KOPT-K1 (cell line): ENCODE data around the gene SIL1.
"Not testable (repeated sequence)": the region's sequence is repeated elsewhere in the genome, so short reads cannot be mapped to it uniquely, and the experiment has no call there.

Experiments used
- H3K27ac ChIP-seq: fragments of 200-600 bp; sonication (generic); 2 replicates; pipeline ENCODE4 v1.5.1; 2016; ENCODE audit warnings: antibody characterized with exemption, mild to moderate bottlenecking, low read depth, low read length; ENCODE audit not compliant: poor library complexity, severe bottlenecking
- H3K36me3 ChIP-seq: fragments of 200-600 bp; sonication (generic); 2 replicates; pipeline ENCODE4 v1.5.1; 2017; ENCODE audit warnings: antibody characterized with exemption, mild to moderate bottlenecking, low read length, moderate library complexity; ENCODE audit not compliant: insufficient read depth
- H3K9me3 ChIP-seq: fragments of 200-600 bp; sonication (generic); 2 replicates; pipeline ENCODE4 v1.5.1; 2017; ENCODE audit warnings: antibody characterized with exemption, low read length, mild to moderate bottlenecking; ENCODE audit not compliant: insufficient read depth, poor library complexity, severe bottlenecking

Gene SIL1

GRCh38 chr5:139016186-139016585 lies 182.0 kb downstream of the SIL1 start:
- no peaks in the 10 kb centered on the region for H3K9me3 ChIP-seq
- no peaks in the 10 kb centered on the region for H3K36me3 ChIP-seq
- H3K27ac ChIP-seq = no peak overlapping the region

GRCh38 chr5:139014726-139015125 lies 183.4 kb downstream of the SIL1 start:
- no peaks in the 10 kb centered on the region for H3K36me3 ChIP-seq
- no peak overlapping the region for H3K27ac ChIP-seq
- H3K9me3 ChIP-seq = no peaks in the 10 kb centered on the region

GRCh38 chr5:139012176-139012575 lies 186.0 kb downstream of the SIL1 start:
- Histone ChIP-seq H3K27ac (no peak overlapping the region), H3K36me3 (no peaks in the 10 kb centered on the region), H3K9me3 (no peaks in the 10 kb centered on the region)

- H3K36me3 ChIP-seq, H3K9me3 ChIP-seq, H3K27ac ChIP-seq: not testable (repeated sequence)
Measured at GRCh38 chr5:139011156-139011555, 187.0 kb downstream of the SIL1 start.

- Histone ChIP-seq H3K9me3 (no peaks in the 10 kb centered on the region), H3K27ac (no peak overlapping the region), H3K36me3 (no peaks in the 10 kb centered on the region)
Measured at GRCh38 chr5:139004374-139005307, 193.5 kb downstream of the SIL1 start.

GRCh38 chr5:138999674-139000073 lies 198.5 kb downstream of the SIL1 start:
- no peaks in the 10 kb centered on the region for H3K36me3 ChIP-seq
- H3K9me3 ChIP-seq = peaks cover 21% of the 10 kb centered on the region
- H3K27ac ChIP-seq = no peak overlapping the region

- H3K27ac ChIP-seq = no peak overlapping the region
- H3K9me3 ChIP-seq = peaks cover 21% of the 10 kb centered on the region
- H3K36me3 ChIP-seq = no peaks in the 10 kb centered on the region
Measured at GRCh38 chr5:138998521-138998920, 199.6 kb downstream of the SIL1 start.

GRCh38 chr5:138996120-138996519 lies 202.0 kb downstream of the SIL1 start:
- H3K9me3 ChIP-seq = peaks cover 21% of the 10 kb centered on the region
- no peaks in the 10 kb centered on the region for H3K36me3 ChIP-seq
- H3K27ac ChIP-seq = no peak overlapping the region

GRCh38 chr5:138990986-138991590 lies 207.1 kb downstream of the SIL1 start:
- Histone ChIP-seq H3K9me3 (peaks cover 4% of the 10 kb centered on the region), H3K36me3 (no peaks in the 10 kb centered on the region), H3K27ac (no peak overlapping the region)

- Histone ChIP-seq H3K27ac (no peak overlapping the region), H3K9me3 (no peaks in the 10 kb centered on the region), H3K36me3 (no peaks in the 10 kb centered on the region)
Measured at GRCh38 chr5:138989720-138990119, 208.4 kb downstream of the SIL1 start.

GRCh38 chr5:138986186-138986800 lies 211.9 kb downstream of the SIL1 start:
- Histone ChIP-seq H3K9me3 (no peaks in the 10 kb centered on the region), H3K36me3 (no peaks in the 10 kb centered on the region), H3K27ac (no peak overlapping the region)

GRCh38 chr5:138985683-138986082 lies 212.5 kb downstream of the SIL1 start:
- Histone ChIP-seq H3K36me3 (no peaks in the 10 kb centered on the region), H3K9me3 (no peaks in the 10 kb centered on the region), H3K27ac (no peak overlapping the region)

- Histone ChIP-seq H3K36me3 (no peaks in the 10 kb centered on the region), H3K9me3 (no peaks in the 10 kb centered on the region), H3K27ac (no peak overlapping the region)
Measured at GRCh38 chr5:138985256-138985655, 212.9 kb downstream of the SIL1 start.

- Histone ChIP-seq H3K36me3 (no peaks in the 10 kb centered on the region), H3K27ac (no peak overlapping the region), H3K9me3 (no peaks in the 10 kb centered on the region)
Measured at GRCh38 chr5:138983984-138984383, 214.2 kb downstream of the SIL1 start.

GRCh38 chr5:138981586-138981985 lies 216.6 kb downstream of the SIL1 start:
- Histone ChIP-seq H3K27ac (peak overlapping the region; percentile 17), H3K9me3 (no peaks in the 10 kb centered on the region), H3K36me3 (no peaks in the 10 kb centered on the region)
